HG02870 (cell line): ENCODE measurements around the gene PTPRE.

Source experiments
- ATAC-seq: cut with Tn5 transposase; IDR thresholded peaks from one replicate; pipeline ENCODE4 v1.9.1; 2021; ENCODE audit warnings: mild to moderate bottlenecking, moderate library complexity; ENCODE audit not compliant: unreplicated experiment

PTPRE gene

DNA sequence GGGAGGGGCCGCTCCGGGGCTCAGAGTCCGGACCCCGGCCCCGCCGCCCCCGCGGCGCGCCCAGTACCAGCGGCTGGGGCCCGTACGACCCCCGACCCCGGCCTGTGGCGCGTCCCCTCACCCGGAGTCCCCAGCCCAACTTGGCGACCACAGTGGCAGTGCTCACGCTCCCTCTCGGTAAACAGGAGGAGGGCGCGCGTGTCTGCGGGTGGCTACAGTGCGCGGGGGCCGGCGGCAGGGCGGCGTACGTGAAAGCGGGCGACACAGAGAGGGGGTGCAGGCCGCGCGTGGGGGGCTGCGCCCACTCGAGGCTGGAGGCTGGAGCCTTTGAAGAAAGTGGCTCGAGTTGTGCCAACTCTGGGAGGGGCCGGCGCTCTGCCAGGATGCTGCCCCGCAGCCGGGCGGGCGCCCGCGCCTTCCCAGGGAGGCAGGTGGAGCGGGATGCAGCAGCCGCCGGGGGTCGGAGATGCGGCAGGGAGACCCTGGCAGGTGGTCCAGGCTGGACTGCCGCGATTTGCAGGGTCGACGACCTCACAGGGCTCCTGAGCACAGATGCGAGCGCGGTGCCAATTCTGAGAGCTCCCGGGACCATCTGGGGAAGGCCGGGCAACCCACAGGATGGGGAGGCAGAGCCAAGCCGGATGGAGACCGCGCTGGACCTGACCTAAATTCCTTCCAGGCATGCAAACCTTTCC is 655 bp downstream of the PTPRE start:
- no peak for ATAC-seq

GRCh38 chr10:127908106-127908958 is 1.4 kb downstream of the PTPRE start:
- ATAC-seq: no peak

- ATAC-seq: no peak
These were observed 2.0 kb downstream of the PTPRE start for GRCh38 chr10:127908959-127909267.

GRCh38 chr10:127909716-127910463 is 3.0 kb downstream of the PTPRE start:
- no peak for ATAC-seq

DNA sequence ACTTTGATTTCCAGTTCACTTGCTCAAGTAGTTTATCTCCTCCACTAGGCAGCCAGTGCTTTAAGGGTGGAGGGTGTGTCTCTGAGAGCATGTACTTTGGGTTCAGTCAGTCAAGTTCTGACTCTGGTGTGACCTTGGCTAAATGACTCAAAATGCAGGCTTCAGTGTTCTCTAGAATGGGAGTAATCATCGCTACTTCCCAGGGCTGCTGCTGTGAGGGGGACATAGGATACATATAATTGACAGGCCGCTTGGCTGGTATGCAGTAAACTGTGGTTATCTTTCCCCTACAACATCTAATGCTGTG is 3.5 kb downstream of the PTPRE start:
- no peak for ATAC-seq

DNA sequence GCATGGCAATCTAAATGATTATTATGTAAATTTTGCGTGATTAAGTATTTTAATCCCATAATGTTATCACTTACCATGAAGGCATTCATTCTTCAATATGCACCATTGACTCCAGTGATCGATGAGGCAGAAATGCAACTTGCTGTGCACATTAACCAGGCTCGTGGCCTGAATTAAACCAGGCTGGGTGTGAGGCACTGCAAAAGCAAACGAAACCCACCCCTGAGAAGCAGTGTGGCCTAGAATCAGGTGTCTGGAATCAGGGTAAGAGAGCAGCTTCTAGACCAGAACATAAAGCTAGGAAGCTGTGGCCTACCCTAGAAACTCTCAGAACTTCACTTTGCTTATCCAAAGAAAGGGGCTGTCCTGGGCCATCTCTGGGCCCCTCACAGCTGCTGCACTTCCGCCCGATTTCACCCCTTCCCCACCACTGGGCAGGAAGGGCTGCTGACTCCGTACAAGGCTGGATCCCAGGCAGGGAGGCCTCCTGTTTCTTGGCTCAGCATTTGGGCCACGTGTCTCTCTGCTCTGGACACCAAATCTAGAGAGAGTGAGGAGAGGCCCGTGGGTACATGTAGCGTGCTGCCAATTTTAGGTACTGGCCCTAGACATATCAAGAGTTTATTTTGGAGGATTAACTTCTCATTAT is 4.4 kb downstream of the PTPRE start:
- ATAC-seq: no peak

DNA sequence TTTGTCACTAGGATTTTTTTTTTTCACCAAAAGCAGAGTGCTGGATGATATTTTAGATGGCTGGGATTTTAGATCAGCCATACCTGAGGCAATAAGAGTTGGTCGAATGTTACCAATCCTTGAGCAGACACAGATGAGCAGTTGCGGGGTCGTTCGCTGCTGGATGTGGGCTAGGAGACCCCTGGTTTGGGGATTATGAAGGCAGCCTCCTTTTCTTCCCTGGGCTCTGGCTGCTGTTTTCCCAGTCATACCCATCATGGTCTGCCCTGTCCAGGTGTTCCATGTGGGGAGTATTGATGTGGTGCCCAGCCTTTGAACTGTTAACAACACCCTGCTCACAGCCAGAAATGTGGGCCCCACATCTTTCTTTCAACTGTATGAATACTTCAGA is 5.0 kb downstream of the PTPRE start:
- no peak for ATAC-seq

GRCh38 chr10:127912607-127913367 is 5.9 kb downstream of the PTPRE start:
- no peak for ATAC-seq

DNA sequence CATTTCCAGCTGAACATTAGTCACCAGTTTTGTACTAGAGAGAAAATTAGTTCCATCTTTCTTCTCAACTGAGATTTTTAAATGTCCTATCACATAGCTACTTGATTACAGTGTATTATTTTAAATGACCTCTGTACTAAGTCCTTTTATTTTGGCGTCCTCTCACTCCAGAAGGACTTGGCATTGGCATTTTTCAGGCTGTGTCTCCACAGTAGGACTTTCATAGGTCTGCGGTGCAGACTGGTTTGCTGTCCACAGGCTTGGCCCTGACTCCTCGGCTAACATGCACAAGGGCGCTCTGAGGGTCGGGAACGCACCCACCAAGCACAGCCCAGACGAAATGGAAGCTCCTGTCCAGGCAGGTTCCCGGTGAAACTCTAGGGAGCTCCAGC is 6.5 kb downstream of the PTPRE start:
- ATAC-seq: no peak

GRCh38 chr10:127915324-127915723 is 8.4 kb downstream of the PTPRE start:
- no peak for ATAC-seq

- ATAC-seq: no peak
These were observed 9.9 kb downstream of the PTPRE start for GRCh38 chr10:127916826-127917225.

GRCh38 chr10:127918572-127918971 is 11.7 kb downstream of the PTPRE start:
- ATAC-seq: no peak

DNA sequence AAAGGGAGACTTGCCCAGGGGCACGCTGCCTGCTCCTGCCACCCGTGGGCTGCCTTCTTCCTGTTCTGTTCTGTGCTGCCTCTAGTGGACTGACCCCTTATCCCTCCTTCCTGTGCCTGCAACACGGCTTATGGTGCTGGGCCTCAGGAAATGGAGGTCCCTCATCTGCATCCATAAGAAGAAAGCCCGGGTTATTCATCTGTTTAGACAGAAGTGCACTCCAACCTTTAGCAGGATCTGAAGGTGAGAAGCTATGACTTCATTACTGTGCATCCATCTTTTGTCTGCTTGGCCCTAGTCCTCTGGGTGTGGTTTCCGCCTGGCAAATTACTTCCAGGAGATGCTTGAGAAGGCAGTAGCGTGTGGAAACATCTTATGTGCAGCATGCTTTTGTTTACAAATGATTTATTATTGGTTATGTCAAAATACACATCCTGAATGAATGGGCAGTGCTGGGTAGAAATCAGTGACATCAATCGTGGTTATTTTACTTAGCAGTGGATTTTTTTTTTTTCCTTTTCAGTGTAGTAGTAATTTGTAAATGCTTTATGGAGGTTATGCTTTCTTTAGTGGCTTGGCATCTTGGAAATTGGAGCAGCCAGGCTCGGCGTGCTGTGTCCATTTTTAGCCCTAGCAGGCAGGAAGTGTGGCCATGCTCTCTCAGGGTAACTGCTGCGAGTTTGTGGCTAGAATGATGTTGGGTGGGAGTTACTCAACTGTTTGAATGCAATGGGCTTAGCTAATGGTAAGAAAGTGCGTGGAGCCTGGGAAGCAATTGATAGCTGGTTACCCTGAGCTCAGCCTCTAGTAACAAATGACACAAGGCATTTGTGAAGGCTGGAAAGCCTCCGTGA is 12.7 kb downstream of the PTPRE start:
- no peak for ATAC-seq

GRCh38 chr10:127920306-127921074 is 13.6 kb downstream of the PTPRE start:
- ATAC-seq: no peak

DNA sequence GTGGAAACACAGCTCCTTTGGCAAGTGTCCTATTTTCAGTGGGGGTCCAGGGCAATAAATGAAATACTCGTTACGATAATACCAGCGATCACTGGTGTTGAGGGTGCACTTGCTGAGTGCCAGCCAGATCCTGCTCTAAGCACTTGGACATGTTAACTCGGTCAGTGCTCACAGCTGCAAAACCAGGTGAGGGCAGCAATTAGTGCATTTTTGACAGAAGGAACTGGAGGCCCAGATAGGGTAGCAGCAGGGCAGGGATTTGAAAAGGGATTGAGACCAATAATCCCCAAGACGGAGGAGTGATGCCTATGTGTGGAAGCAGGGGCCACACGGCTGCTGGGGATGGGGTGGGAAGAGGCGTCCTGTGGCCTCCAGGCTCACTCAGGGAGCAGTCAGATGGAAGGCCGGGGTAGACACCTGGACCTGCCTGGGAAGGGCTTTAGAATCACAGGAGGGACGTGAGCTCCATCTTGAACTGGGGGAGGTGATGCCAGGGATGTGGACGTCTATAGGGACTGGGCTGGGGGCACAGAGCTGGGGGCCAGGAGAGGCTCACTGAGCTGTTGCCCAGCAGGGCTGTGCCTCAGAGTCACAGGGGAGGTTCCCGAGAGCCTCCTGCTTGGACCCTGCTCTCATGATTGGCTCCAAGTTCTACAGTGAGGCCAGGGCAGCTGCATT is 14.3 kb downstream of the PTPRE start:
- ATAC-seq: no peak

DNA sequence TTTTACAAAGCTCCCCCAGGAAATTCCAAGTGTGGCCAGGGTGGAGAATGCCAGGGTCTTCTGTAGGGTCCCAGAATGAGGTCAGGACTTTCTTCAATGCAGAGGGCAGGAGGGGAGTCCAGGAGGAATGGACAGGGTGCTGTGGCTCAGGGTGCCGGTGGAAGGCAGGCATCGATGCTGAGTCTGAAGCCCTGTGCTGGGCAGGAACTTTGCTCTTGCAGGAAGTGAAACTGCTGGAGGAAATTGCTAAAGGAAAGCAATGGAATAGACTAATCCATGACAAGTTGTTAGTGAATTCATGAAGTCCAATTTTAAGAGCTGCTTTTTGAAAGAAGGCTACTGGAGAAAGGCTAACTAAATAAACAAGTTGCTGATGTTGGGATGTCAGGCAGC is 14.8 kb downstream of the PTPRE start:
- ATAC-seq: no peak

GRCh38 chr10:127922206-127922605 is 15.3 kb downstream of the PTPRE start:
- ATAC-seq: no peak

DNA sequence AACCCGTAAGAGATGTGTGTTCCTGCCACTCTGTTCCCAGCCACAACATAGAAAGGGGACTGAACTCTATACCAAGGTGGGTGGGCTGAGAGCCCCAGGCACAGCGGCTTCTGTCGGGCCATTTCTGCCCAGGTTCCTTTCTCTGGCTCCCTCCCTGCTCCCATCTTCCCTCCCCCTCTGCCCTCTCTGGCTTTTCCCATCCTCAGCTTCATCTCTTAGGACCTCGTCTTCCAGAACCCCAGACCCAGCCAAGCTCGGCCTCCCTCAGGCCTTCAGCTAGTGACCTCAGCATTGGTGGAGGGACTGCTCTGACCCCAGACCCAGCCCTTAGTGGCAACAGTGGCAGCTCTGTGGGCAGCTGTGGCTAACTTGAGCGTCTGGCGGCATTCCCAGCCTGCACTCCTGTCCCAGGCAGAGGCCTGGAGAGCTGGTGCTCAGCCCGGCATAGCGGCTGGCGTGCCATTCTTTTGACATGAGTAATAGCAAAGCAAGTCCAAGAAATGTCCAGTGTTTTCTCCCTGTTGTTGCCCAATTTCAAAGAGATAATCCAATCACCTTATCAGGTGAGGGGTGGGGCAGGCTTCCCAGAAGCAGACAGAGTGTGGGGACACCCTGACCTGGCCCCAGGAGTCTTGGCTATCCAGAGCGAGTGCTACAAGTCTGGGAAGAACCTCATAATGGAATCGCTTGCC is 15.9 kb downstream of the PTPRE start:
- ATAC-seq: no peak
